Mucosa of descending colon (tissue), 3 donors: Measurements from ENCODE around the gene CCDC30. TPM values are rescaled to one million over a fixed set of nuclear protein-coding genes. Genes with fewer than 3 reads are reported as not detected.

Experiments used
- ATAC-seq: fragments of 200-7000 bp; cut with Tn5 transposase; one replicate; pipeline ENCODE4 v1.9.1; 2020; ENCODE audit warnings: mild to moderate bottlenecking, moderate library complexity
- DNase-seq, 3 donors: peaks; one replicate each; pipeline ENCODE4 v3.0.0-alpha.2; 2020
- H3K36me3 ChIP-seq: fragments of 200-600 bp; one replicate; pipeline ENCODE4 v1.8.0; 2021; ENCODE audit warnings: low read depth, mild to moderate bottlenecking
- H3K4me1 ChIP-seq: fragments of 200-600 bp; one replicate; pipeline ENCODE4 v1.8.0; 2021; ENCODE audit warnings: low read depth, mild to moderate bottlenecking
- H3K4me3 ChIP-seq: fragments of 200-600 bp; one replicate; pipeline ENCODE4 v1.8.0; 2021; ENCODE audit warnings: mild to moderate bottlenecking
- H3K9me3 ChIP-seq: fragments of 200-600 bp; one replicate; pipeline ENCODE4 v1.8.0; 2021; ENCODE audit warnings: mild to moderate bottlenecking
- CTCF ChIP-seq: fragments of 200-600 bp; IDR thresholded peaks from one replicate; pipeline ENCODE4 v1.8.0; 2022; ENCODE audit warnings: antibody characterized with exemption, mild to moderate bottlenecking
- intact Hi-C, 2 donors: fragments of 100-400 bp; cut with DNase I in 1 of 2; cut with micrococcal nuclease in 1 of 2; formaldehyde crosslinking; loops; one replicate each; pipeline versions ENCODE4 v1.11.0 to v1.11.1; 2022; cut with DNase I, micrococcal nuclease
- total RNA-seq, 3 donors: library from RNA; stranded (reverse); fragmentation: NEBNext Ultra II Directional in 2 of 3; extraction: Animal tissue kit (Norgen Biotek cat#: 25700) in 2 of 3; gene quantifications; one replicate each; pipeline versions ENCODE4 v1.2.1 to v1.2.4, GENCODE V29; 2021 to 2023
- donor health status: DM: no; HTN: no; CAD: no; lungs with moderate emphysema.
- donor health status: DM: no; HTN: no; CAD: no.
- donor health status: DM: no; HTN: yes; CAD: no.

CCDC30 gene
- total RNA-seq, 3 donors from 2014 or later: 2.2 to 3.8 (median 3.7) TPM

- DNase-seq (peak in 1 of 3 donors; percentile 23), ATAC-seq (no peak)
- TF ChIP-seq CTCF: no peak
- intact Hi-C loops: no loop called here
- Histone ChIP-seq H3K36me3 (no peaks in the 10 kb centered on the region), H3K9me3 (no peaks in the 10 kb centered on the region), H3K4me3 (no peak overlapping the region), H3K4me1 (peaks cover 65% of the 10 kb centered on the region)
These were observed 221.1 kb downstream of the CCDC30 start for GRCh38 chr1:42684139-42684538.

GRCh38 chr1:42686418-42686817, 223.3 kb downstream of the CCDC30 start:
- H3K4me3 ChIP-seq: no peak overlapping the region
- intact Hi-C loops: no loop called here
- peaks cover 73% of the 10 kb centered on the region for H3K4me1 ChIP-seq
- H3K9me3 ChIP-seq: no peaks in the 10 kb centered on the region
- no peaks in the 10 kb centered on the region for H3K36me3 ChIP-seq
- ATAC-seq (no peak), DNase-seq (no peak)
- no peak for TF ChIP-seq CTCF

GRCh38 chr1:42689912-42690311, 226.8 kb downstream of the CCDC30 start:
- Histone ChIP-seq H3K9me3 (no peaks in the 10 kb centered on the region), H3K4me1 (peaks cover 73% of the 10 kb centered on the region), H3K4me3 (no peak overlapping the region), H3K36me3 (no peaks in the 10 kb centered on the region)
- ATAC-seq (no peak), DNase-seq (peak in 1 of 3 donors; percentile 18)
- no peak for TF ChIP-seq CTCF
- intact Hi-C loops: no loop called here

GRCh38 chr1:42690477-42691156, 227.5 kb downstream of the CCDC30 start:
- ATAC-seq (no peak), DNase-seq (no peak)
- peaks cover 69% of the 10 kb centered on the region for H3K4me1 ChIP-seq

GRCh38 chr1:42691157-42691498, 228.0 kb downstream of the CCDC30 start:
- no peak overlapping the region for H3K4me3 ChIP-seq
- intact Hi-C loops: no loop called here
- H3K9me3 ChIP-seq: no peaks in the 10 kb centered on the region
- H3K4me1 ChIP-seq: peaks cover 64% of the 10 kb centered on the region
- TF ChIP-seq CTCF: no peak
- no peaks in the 10 kb centered on the region for H3K36me3 ChIP-seq
- ATAC-seq: no peak
- no peak for DNase-seq

More at GRCh38 chr1:42690477-42691156, 227.5 kb downstream of the CCDC30 start:
- Histone ChIP-seq H3K4me3 (no peak overlapping the region), H3K36me3 (no peaks in the 10 kb centered on the region), H3K9me3 (no peaks in the 10 kb centered on the region)
- intact Hi-C loops: no loop called here
- TF ChIP-seq CTCF: no peak

GRCh38 chr1:42692461-42692860, 229.4 kb downstream of the CCDC30 start:
- Histone ChIP-seq H3K36me3 (no peaks in the 10 kb centered on the region), H3K9me3 (no peaks in the 10 kb centered on the region), H3K4me1 (peaks cover 51% of the 10 kb centered on the region), H3K4me3 (no peak overlapping the region)
- ATAC-seq (peak; percentile 92), DNase-seq (peak in 1 of 3 donors; percentile 69)
- intact Hi-C loops: no loop called here
- no peak for TF ChIP-seq CTCF
